ENCODE results near the gene NUDT3. TPM values are rescaled to one million over a fixed set of nuclear protein-coding genes. Genes with fewer than 3 reads are reported as not detected.
A peak's percentile ranks its signal among the peaks of the same experiment; 100 is the strongest.

The NUDT3 gene
- total and polyA plus RNA-seq, 9 of the 15 experiments (the other 6 are each of a cell fraction or from before 2014, with no cell fraction given): 5.4 to 81.2 (median 56.4) TPM

DNA sequence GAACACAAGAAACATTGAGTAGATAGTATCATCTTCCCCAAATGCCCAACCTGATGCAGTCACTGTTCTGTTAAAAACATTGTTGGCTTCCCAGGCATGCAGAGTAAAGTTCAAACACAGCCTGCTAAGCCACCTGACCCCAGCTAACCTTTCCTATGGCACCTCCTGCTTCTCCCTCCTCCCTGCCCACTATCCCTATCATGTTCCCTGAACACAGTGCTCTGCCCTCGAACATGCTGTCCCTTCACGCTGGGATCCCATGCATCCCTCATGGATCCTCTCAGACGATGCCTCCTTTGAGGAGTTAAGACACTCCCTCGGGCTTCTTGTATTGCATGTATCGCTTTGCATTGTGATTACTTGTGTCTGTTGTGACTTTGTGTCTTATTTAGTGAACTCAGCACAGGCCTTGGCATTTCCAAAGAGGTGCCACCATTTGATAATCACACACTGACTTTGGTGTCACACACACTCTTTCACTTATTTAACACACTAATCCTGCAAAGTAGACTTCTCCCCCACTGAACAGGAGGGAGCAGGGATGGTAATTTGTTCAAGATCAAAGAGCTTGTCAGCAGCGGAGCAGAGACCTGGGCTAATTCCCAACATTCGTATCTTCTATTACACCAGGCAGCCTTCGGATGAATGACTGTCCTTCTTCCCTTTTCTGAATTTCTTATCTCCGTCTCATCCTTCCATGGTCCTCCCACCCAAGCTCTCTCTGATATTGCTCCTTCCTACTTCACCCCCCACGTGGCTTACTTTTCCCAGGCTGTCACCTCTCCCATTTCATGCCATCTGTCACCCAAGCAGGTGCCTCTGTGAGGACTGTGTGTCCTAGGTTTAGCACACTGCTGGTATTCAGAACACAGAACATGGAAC lies 115.3 kb downstream of the NUDT3 start (continued):
- peak; percentile 72 for TF ChIP-seq CBFA2T2 (conservative IDR thresholded peaks at IDR 0.05)
- TF ChIP-seq RBM17 (IDR thresholded peaks at IDR 0.05; ENCODE audit: borderline replicate concordance, low read depth, low read length): no peak
- 0 out of 2 replicates have a peak, but pooled peaks have one; percentile 20 for TF ChIP-seq SP1 (CRISPR knock-in tag; IDR thresholded peaks at IDR 0.05)
- no peak for TF ChIP-seq ZNF41 (CRISPR knock-in tag; conservative IDR thresholded peaks at IDR 0.05)
- peak; percentile 48; the same call in 1 of the 2 replicates for TF ChIP-seq PML (IDR thresholded peaks at IDR 0.05; ENCODE audit: low read length)
- TF ChIP-seq, protein P1, sequence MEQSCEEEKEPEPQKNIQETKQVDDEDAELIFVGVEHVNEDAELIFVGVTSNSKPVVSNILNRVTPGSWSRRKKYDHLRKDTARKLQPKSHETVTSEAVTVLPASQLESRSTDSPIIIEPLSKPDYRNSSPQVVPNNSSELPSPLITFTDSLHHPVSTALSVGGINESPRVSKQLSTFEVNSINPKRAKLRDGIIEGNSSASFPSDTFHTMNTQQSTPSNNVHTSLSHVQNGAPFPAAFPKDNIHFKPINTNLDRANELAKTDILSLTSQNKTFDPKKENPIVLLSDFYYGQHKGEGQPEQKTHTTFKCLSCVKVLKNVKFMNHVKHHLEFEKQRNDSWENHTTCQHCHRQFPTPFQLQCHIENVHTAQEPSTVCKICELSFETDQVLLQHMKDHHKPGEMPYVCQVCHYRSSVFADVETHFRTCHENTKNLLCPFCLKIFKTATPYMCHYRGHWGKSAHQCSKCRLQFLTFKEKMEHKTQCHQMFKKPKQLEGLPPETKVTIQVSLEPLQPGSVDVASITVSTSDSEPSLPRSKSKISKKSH (CRISPR knock-in tag; IDR thresholded peaks at IDR 0.05): no peak
- TF ChIP-seq, protein P2, sequence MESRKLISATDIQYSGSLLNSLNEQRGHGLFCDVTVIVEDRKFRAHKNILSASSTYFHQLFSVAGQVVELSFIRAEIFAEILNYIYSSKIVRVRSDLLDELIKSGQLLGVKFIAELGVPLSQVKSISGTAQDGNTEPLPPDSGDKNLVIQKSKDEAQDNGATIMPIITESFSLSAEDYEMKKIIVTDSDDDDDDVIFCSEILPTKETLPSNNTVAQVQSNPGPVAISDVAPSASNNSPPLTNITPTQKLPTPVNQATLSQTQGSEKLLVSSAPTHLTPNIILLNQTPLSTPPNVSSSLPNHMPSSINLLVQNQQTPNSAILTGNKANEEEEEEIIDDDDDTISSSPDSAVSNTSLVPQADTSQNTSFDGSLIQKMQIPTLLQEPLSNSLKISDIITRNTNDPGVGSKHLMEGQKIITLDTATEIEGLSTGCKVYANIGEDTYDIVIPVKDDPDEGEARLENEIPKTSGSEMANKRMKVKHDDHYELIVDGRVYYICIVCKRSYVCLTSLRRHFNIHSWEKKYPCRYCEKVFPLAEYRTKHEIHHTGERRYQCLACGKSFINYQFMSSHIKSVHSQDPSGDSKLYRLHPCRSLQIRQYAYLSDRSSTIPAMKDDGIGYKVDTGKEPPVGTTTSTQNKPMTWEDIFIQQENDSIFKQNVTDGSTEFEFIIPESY (CRISPR knock-in tag; IDR thresholded peaks at IDR 0.05): no peak; the same call in 1 of the 2 replicates
- TF ChIP-seq FOXK2 (conservative IDR thresholded peaks at IDR 0.05 in 1 of 2, IDR thresholded peaks at IDR 0.05 in 1 of 2; ENCODE audit: low read depth in 2 of 2): no peak; a peak in 1 of 4 replicates
- TF ChIP-seq, protein P3, sequence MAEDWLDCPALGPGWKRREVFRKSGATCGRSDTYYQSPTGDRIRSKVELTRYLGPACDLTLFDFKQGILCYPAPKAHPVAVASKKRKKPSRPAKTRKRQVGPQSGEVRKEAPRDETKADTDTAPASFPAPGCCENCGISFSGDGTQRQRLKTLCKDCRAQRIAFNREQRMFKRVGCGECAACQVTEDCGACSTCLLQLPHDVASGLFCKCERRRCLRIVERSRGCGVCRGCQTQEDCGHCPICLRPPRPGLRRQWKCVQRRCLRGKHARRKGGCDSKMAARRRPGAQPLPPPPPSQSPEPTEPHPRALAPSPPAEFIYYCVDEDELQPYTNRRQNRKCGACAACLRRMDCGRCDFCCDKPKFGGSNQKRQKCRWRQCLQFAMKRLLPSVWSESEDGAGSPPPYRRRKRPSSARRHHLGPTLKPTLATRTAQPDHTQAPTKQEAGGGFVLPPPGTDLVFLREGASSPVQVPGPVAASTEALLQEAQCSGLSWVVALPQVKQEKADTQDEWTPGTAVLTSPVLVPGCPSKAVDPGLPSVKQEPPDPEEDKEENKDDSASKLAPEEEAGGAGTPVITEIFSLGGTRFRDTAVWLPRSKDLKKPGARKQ (CRISPR knock-in tag; IDR thresholded peaks at IDR 0.05): no peak
- 0 out of 2 replicates have a peak, but pooled peaks have one; percentile 27 for TF ChIP-seq CC2D1A (IDR thresholded peaks at IDR 0.05)
- no peak for TF ChIP-seq ZNF644 (tag; IDR thresholded peaks at IDR 0.05; ENCODE audit: low read depth)
- TF ChIP-seq, protein P4, sequence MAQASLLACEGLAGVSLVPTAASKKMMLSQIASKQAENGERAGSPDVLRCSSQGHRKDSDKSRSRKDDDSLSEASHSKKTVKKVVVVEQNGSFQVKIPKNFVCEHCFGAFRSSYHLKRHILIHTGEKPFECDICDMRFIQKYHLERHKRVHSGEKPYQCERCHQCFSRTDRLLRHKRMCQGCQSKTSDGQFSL (CRISPR knock-in tag; IDR thresholded peaks at IDR 0.05): peak; percentile 59
- TF ChIP-seq, protein P4 (tag; IDR thresholded peaks at IDR 0.05): no peak
- TF ChIP-seq, protein P5, sequence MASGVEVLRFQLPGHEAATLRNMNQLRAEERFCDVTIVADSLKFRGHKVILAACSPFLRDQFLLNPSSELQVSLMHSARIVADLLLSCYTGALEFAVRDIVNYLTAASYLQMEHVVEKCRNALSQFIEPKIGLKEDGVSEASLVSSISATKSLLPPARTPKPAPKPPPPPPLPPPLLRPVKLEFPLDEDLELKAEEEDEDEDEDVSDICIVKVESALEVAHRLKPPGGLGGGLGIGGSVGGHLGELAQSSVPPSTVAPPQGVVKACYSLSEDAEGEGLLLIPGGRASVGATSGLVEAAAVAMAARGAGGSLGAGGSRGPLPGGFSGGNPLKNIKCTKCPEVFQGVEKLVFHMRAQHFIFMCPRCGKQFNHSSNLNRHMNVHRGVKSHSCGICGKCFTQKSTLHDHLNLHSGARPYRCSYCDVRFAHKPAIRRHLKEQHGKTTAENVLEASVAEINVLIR (CRISPR knock-in tag; IDR thresholded peaks at IDR 0.05): peak; percentile 27; the same call in 1 of the 2 replicates
- peak; percentile 99 for TF ChIP-seq ZNF263 (CRISPR knock-in tag; IDR thresholded peaks at IDR 0.05; ENCODE audit: borderline replicate concordance)
- peak; percentile 66 for TF ChIP-seq CXXC5 (CRISPR knock-in tag; IDR thresholded peaks at IDR 0.05)
- no peak for TF ChIP-seq CBFB (CRISPR knock-in tag; IDR thresholded peaks at IDR 0.05)
- peak; percentile 86 for TF ChIP-seq CBFA2T3 (IDR thresholded peaks at IDR 0.05)
- peak; percentile 52 for TF ChIP-seq SOX6 (IDR thresholded peaks at IDR 0.05)
- peak; percentile 51; the same call in 1 of the 2 replicates for TF ChIP-seq SMAD4 (CRISPR knock-in tag; conservative IDR thresholded peaks at IDR 0.05)
- TF ChIP-seq ZNF384 (IDR thresholded peaks at IDR 0.05; ENCODE audit: low read depth, low read length): no peak
